HepG2 (cell line): Measurements from ENCODE around the gene TMEM95. TPM values are rescaled to one million over a fixed set of nuclear protein-coding genes. Genes with fewer than 3 reads are reported as not detected.

Source experiments
- ATAC-seq: fragments of 200-7000 bp; cut with Tn5 transposase; 3 replicates; pipeline ENCODE4 v1.9.1; 2020; ENCODE audit warnings: mild to moderate bottlenecking, moderate library complexity
- BruUV-seq: library from RNA; stranded (reverse); fragments of 400-500 nt; replicated peaks from 2 replicates; lab custom pipeline; 2021; lab: Mats Ljungman, UMichigan
- CTCF ChIA-PET: fragments of 300-600 bp; formaldehyde crosslinking; extraction: SDS; loops from one replicate; lab custom pipeline; 2021; ENCODE audit warnings: low total read pairs, inconsistent platforms, low intra/inter-chr PET ratio; lab: Yijun Ruan, JAX
- POLR2A ChIA-PET: fragments of 350-600 bp; sonication (Branson Sonifier 250); formaldehyde crosslinking; loops from one replicate; lab custom pipeline; 2020; ENCODE audit warnings: antibody characterized with exemption, inconsistent platforms; lab: Yijun Ruan, JAX
- DNase-seq: peaks from one replicate; pipeline ENCODE4 v3.0.0-alpha.2; 2015; ENCODE audit warnings: low spot score
- FAIRE-seq: peaks from 3 replicates; lab custom pipeline; 2011; peaks lifted over from hg19 to GRCh38; lab: Jason Lieb, UNC
- H2AFZ ChIP-seq: one replicate; pipeline ENCODE4 v1.6.1; 2011; ENCODE audit warnings: low read length, inconsistent platforms
- H3K27ac ChIP-seq: fragments of 300-600 bp; 3 replicates; pipeline ENCODE4 v1.8.0; 2011; ENCODE audit warnings: mixed run types, mild to moderate bottlenecking, mixed read lengths, low read length, inconsistent platforms; ENCODE audit not compliant: insufficient read depth; ENCODE audit errors: extremely low read length
- H3K27me3 ChIP-seq, 2 experiments: fragments of 200-600 bp in 1 of 2; 2 replicates in 1 of 2; 3 replicates in 1 of 2; pipeline versions ENCODE4 v1.6.0 to v1.8.0; 2011; ENCODE audit warnings: low read length in 2 of 2, mild to moderate bottlenecking in 2 of 2, moderate library complexity in 2 of 2, inconsistent platforms in 1 of 2; ENCODE audit not compliant: insufficient read depth in 2 of 2, control insufficient read depth in 1 of 2
- H3K36me3 ChIP-seq, 2 experiments: fragments of 200-600 bp in 1 of 2; replicated peaks in 1 of 2; 2 replicates in 1 of 2; 3 replicates in 1 of 2; pipeline versions ENCODE4 v1.5.1 to v1.8.0; 2011; ENCODE audit warnings: low read length in 2 of 2, inconsistent platforms in 1 of 2; ENCODE audit not compliant: insufficient read depth in 2 of 2, control insufficient read depth in 1 of 2
- H3K4me1 ChIP-seq: 2 replicates; pipeline ENCODE4 v1.5.1; 2012; ENCODE audit warnings: low read length, inconsistent platforms; ENCODE audit not compliant: insufficient read depth
- H3K4me2 ChIP-seq: 2 replicates; pipeline ENCODE4 v1.6.0; 2011; ENCODE audit warnings: low read depth, low read length, inconsistent platforms
- H3K4me3 ChIP-seq, 3 experiments: fragments of 200-600 bp in 1 of 3; sonication (generic), shearing (Covaris generic) in 1 of 3; replicated peaks in 1 of 3; 2 replicates each; pipeline ENCODE4 v1.5.1; 2011 to 2016; ENCODE audit warnings: low read length in 3 of 3, inconsistent platforms in 2 of 3, low read depth in 2 of 3, mild to moderate bottlenecking in 2 of 3, control low read depth in 1 of 3, mixed read lengths in 1 of 3; ENCODE audit not compliant: insufficient read depth in 1 of 3
- H3K79me2 ChIP-seq: one replicate; pipeline ENCODE4 v1.6.1; 2011; ENCODE audit warnings: low read length, inconsistent platforms; ENCODE audit not compliant: insufficient read depth
- H3K9ac ChIP-seq: 2 replicates; pipeline ENCODE4 v1.6.0; 2011; ENCODE audit warnings: mild to moderate bottlenecking, low read depth, low read length, inconsistent platforms; ENCODE audit not compliant: insufficient read depth
- H3K9me3 ChIP-seq: 2 replicates; pipeline ENCODE4 v1.5.1; 2012; ENCODE audit warnings: mild to moderate bottlenecking, low read length
- H4K20me1 ChIP-seq: 2 replicates; pipeline ENCODE4 v1.6.0; 2011; ENCODE audit warnings: inconsistent platforms, mild to moderate bottlenecking, low read length, moderate library complexity; ENCODE audit not compliant: insufficient read depth
- CBX5 ChIP-seq: sonication (generic); formaldehyde crosslinking; IDR thresholded peaks from 2 replicates; pipeline ENCODE4 v1.4.0; 2020; ENCODE audit warnings: missing genetic modification reagents, borderline replicate concordance
- CREM ChIP-seq, 2 experiments: sonication (generic) in 1 of 2; formaldehyde crosslinking in 1 of 2; IDR thresholded peaks; 2 replicates each; pipeline versions ENCODE4 v1.4.0 to v1.6.1; 2016 to 2020; ENCODE audit warnings: antibody characterized with exemption in 1 of 2, mild to moderate bottlenecking in 1 of 2, missing genetic modification reagents in 1 of 2
- FOXM1 ChIP-seq: sonication (generic); formaldehyde crosslinking; IDR thresholded peaks from 2 replicates; pipeline ENCODE4 v1.5.0; 2020; ENCODE audit warnings: missing genetic modification reagents
- HNRNPLL ChIP-seq: fragments of 200-400 bp; formaldehyde crosslinking; IDR thresholded peaks from 2 replicates; pipeline ENCODE4 v1.6.1; 2017; ENCODE audit warnings: mild to moderate bottlenecking, low read depth, low read length; ENCODE audit not compliant: poor library complexity, severe bottlenecking
- KDM5A ChIP-seq: fragments of 200-600 bp; sonication (generic); IDR thresholded peaks from 2 replicates; pipeline ENCODE4 v1.7.0; 2018; ENCODE audit warnings: antibody characterized with exemption, mild to moderate bottlenecking, low read length, borderline replicate concordance
- LBX2 ChIP-seq: sonication (generic); formaldehyde crosslinking; IDR thresholded peaks from 2 replicates; pipeline ENCODE4 v1.5.0; 2020; ENCODE audit warnings: missing genetic modification reagents, mild to moderate bottlenecking, borderline replicate concordance
- MAFF ChIP-seq: IDR thresholded peaks from 2 replicates; pipeline ENCODE4 v1.6.1; 2011; ENCODE audit warnings: low read depth, low read length, improper control_type of control experiment
- MXD3 ChIP-seq: IDR thresholded peaks from 2 replicates; pipeline ENCODE4 v1.6.1; 2016; ENCODE audit warnings: mild to moderate bottlenecking, missing biosample characterization, missing genetic modification reagents
- ZEB1 ChIP-seq: IDR thresholded peaks from 2 replicates; pipeline ENCODE4 v1.6.1; 2012; ENCODE audit warnings: mild to moderate bottlenecking, low read depth, inconsistent platforms; ENCODE audit not compliant: insufficient replicate concordance
- ZNF343 ChIP-seq: sonication (generic); formaldehyde crosslinking; IDR thresholded peaks from 2 replicates; pipeline ENCODE4 v1.4.0; 2020; ENCODE audit warnings: mild to moderate bottlenecking, missing genetic modification reagents
- ZNF512 ChIP-seq: sonication (generic); formaldehyde crosslinking; IDR thresholded peaks from 2 replicates; pipeline ENCODE4 v1.4.0; 2020; ENCODE audit warnings: mild to moderate bottlenecking, missing genetic modification reagents
- ZSCAN30 ChIP-seq: sonication (generic); formaldehyde crosslinking; IDR thresholded peaks from 2 replicates; pipeline ENCODE4 v1.5.0; 2020; ENCODE audit warnings: mild to moderate bottlenecking, missing genetic modification reagents
- whole genome bisulfite sequencing: methylation state at CpG from one replicate; pipeline ENCODE4 v1.1.6; 2017; ENCODE audit warnings: low lambda C conversion rate; 5-methylcytosine and 5-hydroxymethylcytosine counted together
- in situ Hi-C: cut with HindIII; loops from 2 replicates; pipeline ENCODE4 v1.10.0; 2017; ENCODE audit warnings: low pct_unique_long_range_greater_than_20kb; ENCODE audit not compliant: extremely low pct_ligation_motif_present
- intact Hi-C: fragments of 100-400 bp; cut with micrococcal nuclease; formaldehyde crosslinking; loops from one replicate; pipeline ENCODE4 v1.10.0; 2022; ENCODE audit not compliant: unreplicated experiment
- polyA plus RNA-seq, 8 experiments: library from polyadenylated mRNA; depleted of rRNA in 3 of 8; stranded (reverse) in 7 of 8; unstranded in 1 of 8; fragments of >200 nt; fragmentation: Illumina TruSeq in 4 of 8; extraction: Trizol in 4 of 8; gene quantifications; 2 replicates each; pipeline versions ENCODE4 v1.2.1 to v1.2.3, GENCODE V29; 2011 to 2016; ENCODE audit warnings: low read depth in 4 of 8, missing spikeins in 1 of 8, mixed read lengths in 1 of 8; ENCODE audit not compliant: insufficient read depth in 1 of 8
- total RNA-seq, 5 experiments: library from RNA; depleted of rRNA; stranded (reverse); fragments of >200 nt; fragmentation: Illumina TruSeq; extraction: Trizol; gene quantifications; 2 replicates each; pipeline ENCODE4 v1.2.3, GENCODE V29; 2016; ENCODE audit warnings: low read depth in 1 of 5
- TF ChIP-seq, protein P1 (sequence below), 2 experiments: sonication (generic) in 1 of 2; formaldehyde crosslinking in 1 of 2; IDR thresholded peaks; 2 replicates each; pipeline versions ENCODE4 v1.5.1 to v1.6.1; 2011 to 2020; ENCODE audit warnings: borderline replicate concordance in 1 of 2, low read depth in 1 of 2, low read length in 1 of 2, mild to moderate bottlenecking in 1 of 2, missing genetic modification reagents in 1 of 2, moderate library complexity in 1 of 2
- TF ChIP-seq, protein P2 (sequence below): sonication (generic); formaldehyde crosslinking; IDR thresholded peaks from 2 replicates; pipeline ENCODE4 v1.4.0; 2020; ENCODE audit warnings: missing genetic modification reagents

The TMEM95 gene
- total and polyA plus RNA-seq, 2 of the 13 experiments (the other 11 are each of a cell fraction or from before 2014, with no cell fraction given): not detected

DNA sequence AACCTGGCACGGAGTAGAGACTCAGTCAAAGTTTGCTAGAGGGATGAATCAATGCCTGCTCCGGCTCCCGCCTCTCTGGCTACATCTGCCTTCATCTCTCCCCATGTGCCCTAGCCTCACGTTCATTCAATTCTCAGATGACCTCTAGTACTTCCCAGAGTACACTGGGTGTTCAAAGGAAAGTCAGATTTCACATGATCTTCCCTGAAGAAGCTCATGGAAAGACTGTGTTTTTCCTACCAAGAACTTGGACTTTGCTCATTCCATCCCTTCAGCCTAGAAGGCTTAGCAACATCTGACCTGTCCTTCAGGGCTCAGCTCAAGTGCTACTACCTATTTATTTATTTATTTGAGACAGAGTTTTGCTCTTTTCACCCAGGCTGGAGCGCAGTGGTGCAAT, 14.9 kb downstream of the TMEM95 start:
- ATAC-seq: peak; percentile 60; the same call in 2 of the 3 replicates
- H3K4me1 ChIP-seq: peaks cover 10% of the 10 kb centered on the region
- H3K4me2 ChIP-seq: no peak overlapping the region
- H3K27me3 ChIP-seq: peaks cover 0 to 14% of the 10 kb centered on the region in 2 experiments; a peak in 3 of 5 replicates
- no peak for FAIRE-seq
- no peak overlapping the region for H3K9ac ChIP-seq
- no peaks in the 10 kb centered on the region for H3K9me3 ChIP-seq
- no peak overlapping the region for H3K4me3 ChIP-seq
- TF ChIP-seq LBX2 (CRISPR knock-in tag) (no peak), HNRNPLL (no peak), MXD3 (CRISPR knock-in tag) (no peak), ZEB1 (no peak), ZSCAN30 (no peak), MAFF (no peak), CBX5 (CRISPR knock-in tag) (no peak), FOXM1 (CRISPR knock-in tag) (no peak), ZNF512 (no peak), KDM5A (no peak), CREM (IDR thresholded peaks at IDR 0.05) (no peak), CREM (CRISPR knock-in tag; IDR thresholded peaks at IDR 0.05) (no peak), ZNF343 (CRISPR knock-in tag) (no peak)
- TF ChIP-seq, protein P1, sequence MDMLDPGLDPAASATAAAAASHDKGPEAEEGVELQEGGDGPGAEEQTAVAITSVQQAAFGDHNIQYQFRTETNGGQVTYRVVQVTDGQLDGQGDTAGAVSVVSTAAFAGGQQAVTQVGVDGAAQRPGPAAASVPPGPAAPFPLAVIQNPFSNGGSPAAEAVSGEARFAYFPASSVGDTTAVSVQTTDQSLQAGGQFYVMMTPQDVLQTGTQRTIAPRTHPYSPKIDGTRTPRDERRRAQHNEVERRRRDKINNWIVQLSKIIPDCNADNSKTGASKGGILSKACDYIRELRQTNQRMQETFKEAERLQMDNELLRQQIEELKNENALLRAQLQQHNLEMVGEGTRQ (IDR thresholded peaks at IDR 0.05; ENCODE audit: low read depth, low read length): no peak
- TF ChIP-seq, protein P1 (CRISPR knock-in tag; IDR thresholded peaks at IDR 0.05; ENCODE audit: borderline replicate concordance): no peak
- TF ChIP-seq, protein P2, sequence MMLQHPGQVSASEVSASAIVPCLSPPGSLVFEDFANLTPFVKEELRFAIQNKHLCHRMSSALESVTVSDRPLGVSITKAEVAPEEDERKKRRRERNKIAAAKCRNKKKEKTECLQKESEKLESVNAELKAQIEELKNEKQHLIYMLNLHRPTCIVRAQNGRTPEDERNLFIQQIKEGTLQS: no peak
- TF ChIP-seq, all 625 proteins: peak for 0
- intact Hi-C loops (no loop called here), in situ Hi-C loops (no loop called here)
- 1% methylated on average over 5 of the region's 5 CpGs for WGBS
- H3K36me3 ChIP-seq: no peaks in the 10 kb centered on the region
- no TSS peak for BruUV-seq
- H3K27ac ChIP-seq: no peak overlapping the region
- CTCF ChIA-PET: no interaction called here
- no peak overlapping the region for H2AFZ ChIP-seq
- DNase-seq: no peak
- POLR2A ChIA-PET: interaction anchor here (1.1 to 1.6 kb wide), 3 partner anchors 10 to 76 kb away, joined by 3 to 8 read pairs (median 3); partner anchors contain the start of gene TMEM256
- H4K20me1 ChIP-seq: no peaks in the 10 kb centered on the region
- H3K79me2 ChIP-seq: no peaks in the 10 kb centered on the region
